Thyroid gland (tissue), 4 donors: Measurements from ENCODE around the gene MRC2.

Source experiments
- POLR2A ChIP-seq, 2 donors: fragments of 450-650 bp; IDR thresholded peaks; one replicate each; pipeline ENCODE4 v1.6.1; 2017; ENCODE audit warnings: antibody characterized with exemption in 2 of 2, mild to moderate bottlenecking in 2 of 2, moderate library complexity in 1 of 2
- TF ChIP-seq, protein P1 (sequence below), 6 experiments: fragments of 200-600 bp in 3 of 6; fragments of 450-650 bp in 3 of 6; sonication (generic) in 3 of 6; IDR thresholded peaks; one replicate each; pipeline ENCODE4 v1.5.1; 2016 to 2019; ENCODE audit warnings: antibody characterized with exemption in 6 of 6, mild to moderate bottlenecking in 2 of 6, inconsistent platforms in 1 of 6, moderate library complexity in 1 of 6

DNA sequence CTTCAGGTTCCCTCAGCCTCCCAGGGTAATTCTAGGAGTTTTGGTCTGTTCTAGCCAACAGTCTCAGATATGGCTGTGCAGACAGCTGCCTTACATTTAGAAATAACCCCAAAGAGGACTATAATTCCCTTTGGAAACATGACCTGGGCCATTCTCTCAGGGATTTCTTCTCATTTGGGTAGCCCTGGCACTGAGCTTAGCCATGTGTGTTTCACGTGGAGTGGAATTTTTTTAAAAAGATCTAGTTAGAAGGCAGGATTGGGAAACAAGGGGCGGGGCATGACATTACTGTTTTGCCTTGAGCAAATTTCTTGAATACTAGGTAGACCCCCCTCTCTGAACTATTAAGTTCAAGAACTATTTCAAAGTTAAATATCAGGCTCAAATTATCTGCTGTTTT, 29.6 kb upstream of the MRC2 start:
- TF ChIP-seq, protein P1, sequence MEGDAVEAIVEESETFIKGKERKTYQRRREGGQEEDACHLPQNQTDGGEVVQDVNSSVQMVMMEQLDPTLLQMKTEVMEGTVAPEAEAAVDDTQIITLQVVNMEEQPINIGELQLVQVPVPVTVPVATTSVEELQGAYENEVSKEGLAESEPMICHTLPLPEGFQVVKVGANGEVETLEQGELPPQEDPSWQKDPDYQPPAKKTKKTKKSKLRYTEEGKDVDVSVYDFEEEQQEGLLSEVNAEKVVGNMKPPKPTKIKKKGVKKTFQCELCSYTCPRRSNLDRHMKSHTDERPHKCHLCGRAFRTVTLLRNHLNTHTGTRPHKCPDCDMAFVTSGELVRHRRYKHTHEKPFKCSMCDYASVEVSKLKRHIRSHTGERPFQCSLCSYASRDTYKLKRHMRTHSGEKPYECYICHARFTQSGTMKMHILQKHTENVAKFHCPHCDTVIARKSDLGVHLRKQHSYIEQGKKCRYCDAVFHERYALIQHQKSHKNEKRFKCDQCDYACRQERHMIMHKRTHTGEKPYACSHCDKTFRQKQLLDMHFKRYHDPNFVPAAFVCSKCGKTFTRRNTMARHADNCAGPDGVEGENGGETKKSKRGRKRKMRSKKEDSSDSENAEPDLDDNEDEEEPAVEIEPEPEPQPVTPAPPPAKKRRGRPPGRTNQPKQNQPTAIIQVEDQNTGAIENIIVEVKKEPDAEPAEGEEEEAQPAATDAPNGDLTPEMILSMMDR (IDR thresholded peaks at IDR 0.05), result no peak
- TF ChIP-seq POLR2A (IDR thresholded peaks at IDR 0.05), result no peak
